ENCODE results near the gene CDT1.

- TF ChIP-seq CTCF (IDR thresholded peaks at IDR 0.05), result peak; percentile 93 to 95 (median 94)
- TF ChIP-seq POLR2A (IDR thresholded peaks at IDR 0.05), result peak in 1 of 2 donors; percentile 56
These were observed 18.3 kb upstream of the CDT1 start, which contains the start of gene PIEZO1 for GRCh38 chr16:88785106-88785924.

Measured in vagina (tissue), 2 donors.